HG03066 (cell line): ENCODE measurements around the gene CCNY.

Source experiments
- ATAC-seq: cut with Tn5 transposase; IDR thresholded peaks from one replicate; pipeline ENCODE4 v1.9.1; 2021; ENCODE audit warnings: low read depth; ENCODE audit not compliant: unreplicated experiment

The CCNY gene

GRCh38 chr10:35545878-35546590 lies 209.7 kb downstream of the CCNY start:
- no peak for ATAC-seq

GRCh38 chr10:35546824-35547225 lies 210.5 kb downstream of the CCNY start:
- ATAC-seq: no peak

GRCh38 chr10:35552650-35553342 lies 216.5 kb downstream of the CCNY start:
- ATAC-seq: no peak

- no peak for ATAC-seq
Observed at GRCh38 chr10:35554036-35554435, 217.7 kb downstream of the CCNY start.

GRCh38 chr10:35554461-35555056 lies 218.2 kb downstream of the CCNY start:
- peak; percentile 80 for ATAC-seq

- ATAC-seq: no peak
Observed at GRCh38 chr10:35555962-35556930, 219.9 kb downstream of the CCNY start.

GRCh38 chr10:35558276-35558675 lies 222.0 kb downstream of the CCNY start:
- ATAC-seq: no peak

- no peak for ATAC-seq
Observed at GRCh38 chr10:35559416-35559815, 223.1 kb downstream of the CCNY start.

- ATAC-seq: no peak
Observed at GRCh38 chr10:35561715-35562114, 225.4 kb downstream of the CCNY start.

- no peak for ATAC-seq
Observed at GRCh38 chr10:35562427-35562826, 226.1 kb downstream of the CCNY start.

- no peak for ATAC-seq
Observed at GRCh38 chr10:35563261-35563891, 227.1 kb downstream of the CCNY start.

GRCh38 chr10:35564341-35564968 lies 228.1 kb downstream of the CCNY start:
- ATAC-seq: peak; percentile 70

GRCh38 chr10:35565602-35566081 lies 229.3 kb downstream of the CCNY start:
- no peak for ATAC-seq

GRCh38 chr10:35567951-35568350 lies 231.6 kb downstream of the CCNY start:
- no peak for ATAC-seq

- ATAC-seq: no peak
Observed at GRCh38 chr10:35568483-35569015, 232.2 kb downstream of the CCNY start.

- ATAC-seq: no peak
Observed at GRCh38 chr10:35569111-35569707, 232.9 kb downstream of the CCNY start.

- no peak for ATAC-seq
Observed at GRCh38 chr10:35569836-35570235, 233.5 kb downstream of the CCNY start.

- ATAC-seq: no peak
Observed at GRCh38 chr10:35570397-35570796, 234.1 kb downstream of the CCNY start.

GRCh38 chr10:35572583-35572982 lies 236.3 kb downstream of the CCNY start:
- ATAC-seq: no peak
